Measurements from ENCODE around the gene VAMP2.
A peak's percentile ranks its signal among the peaks of the same experiment; 100 is the strongest.

Gene VAMP2

GRCh38 chr17:8162233-8162996, at the start of gene VAMP2:
Gene VAMP2, minus strand, starts transcription at chr17:8162948. Its CDS starts 69 bp downstream, at chr17:8162879.
- no peak for DNase-seq

GRCh38 chr17:8210761-8211458, 48.2 kb upstream of the VAMP2 start:
- no peak for DNase-seq

- peak; percentile 81 for DNase-seq
Observed at GRCh38 chr17:8209907-8210760, 47.4 kb upstream of the VAMP2 start, which contains the start of gene AURKB. Gene AURKB, minus strand, starts transcription at chr17:8210575. Its CDS starts 351 bp downstream, at chr17:8210224.

- no peak for DNase-seq
Observed at GRCh38 chr17:8206536-8206935, 43.8 kb upstream of the VAMP2 start.

GRCh38 chr17:8204761-8205555, 42.2 kb upstream of the VAMP2 start:
- no peak for DNase-seq

- no peak for DNase-seq
Observed at GRCh38 chr17:8192070-8192815, 29.5 kb upstream of the VAMP2 start.

- DNase-seq = no peak
Observed at GRCh38 chr17:8190506-8190905, 27.8 kb upstream of the VAMP2 start.

GRCh38 chr17:8189711-8190477, 27.1 kb upstream of the VAMP2 start, which contains the start of gene BORCS6:
Gene BORCS6, minus strand, starts transcription at chr17:8190180. Its CDS starts 40 bp downstream, at chr17:8190140.
- DNase-seq = peak; percentile 93

GRCh38 chr17:8189041-8189710, 26.4 kb upstream of the VAMP2 start:
- DNase-seq = no peak

GRCh38 chr17:8188263-8188839, 25.6 kb upstream of the VAMP2 start:
- no peak for DNase-seq

GRCh38 chr17:8187517-8188262, 24.9 kb upstream of the VAMP2 start:
- DNase-seq = peak; percentile 93

- peak; percentile 96 for DNase-seq
Observed at GRCh38 chr17:8186787-8187516, 24.2 kb upstream of the VAMP2 start.

- no peak for DNase-seq
Observed at GRCh38 chr17:8186446-8186786, 23.7 kb upstream of the VAMP2 start.

GRCh38 chr17:8185582-8186445, 23.1 kb upstream of the VAMP2 start:
- peak; percentile 48 for DNase-seq

GRCh38 chr17:8176998-8177731, 14.4 kb upstream of the VAMP2 start:
- DNase-seq = no peak

GRCh38 chr17:8176197-8176940, 13.6 kb upstream of the VAMP2 start, which contains the start of gene TMEM107:
Gene TMEM107, minus strand, starts transcription at chr17:8176380. Its CDS starts 94 bp downstream, at chr17:8176286.
- DNase-seq = peak; percentile 41

Data from DMS 273 treated with DMSO at 0.1 percent for 48 hours (cell line).